ENCODE results near the gene ATP5MK. TPM values are rescaled to one million over a fixed set of nuclear protein-coding genes. Genes with fewer than 3 reads are reported as not detected.
"Not testable (repeated sequence)": the region's sequence is repeated elsewhere in the genome, so short reads cannot be mapped to it uniquely, and the experiment has no call there.

ATP5MK gene
- polyA plus RNA-seq (ENCODE audit: insufficient read length in 3 of 3): 100 to 1,000 TPM; 245 to 260 (median 254) TPM

- DNase-seq (ENCODE audit: low read depth in 3 of 3, low spot score in 2 of 3): peak; percentile 94 to 97 (median 95)
Measured at GRCh38 chr10:103396067-103396788, at the start of gene ATP5MK, which contains the start of gene PDCD11. Gene ATP5MK (minus strand): TSS chr10:103396475. CDS start chr10:103392457, 4,018 bp downstream. Gene PDCD11 (plus strand): TSS chr10:103396626. CDS start chr10:103398427, 1,801 bp downstream.

DNA sequence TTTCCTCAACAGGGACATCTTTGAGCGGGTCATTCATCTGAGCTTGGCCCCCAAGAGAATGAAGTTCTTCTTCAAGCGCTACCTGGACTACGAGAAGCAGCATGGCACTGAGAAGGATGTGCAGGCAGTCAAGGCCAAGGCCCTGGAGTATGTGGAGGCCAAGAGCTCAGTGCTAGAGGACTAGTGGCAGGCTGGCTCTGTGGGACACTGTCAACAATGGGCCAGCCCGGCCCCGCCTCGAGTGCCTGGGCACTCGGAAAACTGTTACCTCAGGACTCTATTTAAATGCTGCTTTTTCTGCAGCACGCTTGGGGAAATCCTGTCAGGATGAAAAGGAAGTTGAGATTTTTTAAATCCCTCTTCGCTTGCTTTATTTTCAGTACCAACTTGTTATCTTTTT, 49.1 kb upstream of the ATP5MK start:
- no peak for DNase-seq (ENCODE audit: low read depth in 3 of 3, low spot score in 2 of 3)

- DNase-seq (ENCODE audit: low read depth in 3 of 3, low spot score in 2 of 3): no peak
Measured at GRCh38 chr10:103444478-103444877, 48.2 kb upstream of the ATP5MK start.

GRCh38 chr10:103443475-103444185, 47.4 kb upstream of the ATP5MK start:
- DNase-seq (ENCODE audit: low read depth in 3 of 3, low spot score in 2 of 3): no peak

DNA sequence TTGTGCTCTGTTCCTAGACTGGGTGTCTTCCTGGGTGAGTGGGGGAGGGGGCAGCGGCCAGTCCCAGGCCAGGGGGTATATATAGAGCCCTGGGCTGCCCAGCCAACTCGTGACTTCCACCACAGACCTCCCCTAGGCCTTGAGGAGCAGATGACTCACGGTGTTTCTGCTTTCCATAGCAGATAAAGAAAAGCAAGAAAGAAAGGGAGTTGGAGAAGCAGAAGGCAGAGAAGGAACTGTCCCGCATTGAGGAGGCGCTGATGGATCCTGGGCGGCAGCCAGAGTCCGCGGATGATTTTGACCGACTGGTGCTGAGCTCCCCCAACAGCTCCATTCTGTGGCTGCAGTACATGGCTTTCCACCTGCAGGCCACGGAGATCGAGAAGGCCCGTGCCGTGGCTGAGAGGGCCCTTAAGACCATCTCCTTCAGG, 45.8 kb upstream of the ATP5MK start:
- no peak for DNase-seq (ENCODE audit: low read depth in 3 of 3, low spot score in 2 of 3)

DNA sequence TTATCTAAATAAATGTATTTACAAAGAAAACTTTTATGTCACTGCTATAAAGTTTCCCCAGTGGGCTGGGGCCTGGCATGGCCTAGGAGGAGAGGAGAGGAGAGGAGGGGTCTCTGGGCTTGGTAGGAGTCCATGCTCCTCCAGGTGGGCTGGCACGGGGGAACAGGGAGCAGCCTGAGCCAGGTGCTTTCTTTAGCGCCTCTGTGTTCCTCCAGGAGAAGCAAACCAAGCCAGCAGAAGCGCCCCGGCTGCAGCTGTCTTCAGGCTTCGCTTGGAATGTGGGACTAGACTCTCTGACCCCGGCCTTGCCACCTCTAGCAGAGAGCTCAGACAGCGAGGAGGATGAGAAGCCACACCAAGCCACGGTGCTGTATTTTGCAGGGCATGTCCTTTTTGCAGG, 45.3 kb upstream of the ATP5MK start:
- no peak for DNase-seq (ENCODE audit: low read depth in 3 of 3, low spot score in 2 of 3)

DNA sequence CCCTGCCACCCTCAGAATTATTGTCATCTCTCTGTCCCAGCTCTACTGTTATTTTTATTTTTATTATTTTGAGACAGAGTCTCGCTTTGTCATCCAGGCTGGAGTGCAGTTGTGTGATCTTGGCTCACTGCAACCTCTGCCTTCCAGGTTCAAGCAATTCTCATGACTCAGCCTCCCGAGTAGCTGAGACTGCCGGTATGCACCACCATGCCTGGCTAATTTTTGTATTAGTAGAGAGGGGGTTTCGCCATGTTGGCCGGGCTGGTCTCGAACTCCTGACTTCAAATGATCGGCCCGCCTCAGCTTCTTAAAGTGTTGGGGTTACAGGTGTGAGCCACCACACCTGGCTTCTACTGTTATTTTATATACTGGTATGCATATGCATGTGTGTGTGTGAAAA, 44.9 kb upstream of the ATP5MK start:
- no peak for DNase-seq (ENCODE audit: low read depth in 3 of 3, low spot score in 2 of 3)

GRCh38 chr10:103440416-103440815, 44.1 kb upstream of the ATP5MK start:
- no peak for DNase-seq (ENCODE audit: low read depth in 3 of 3, low spot score in 2 of 3)

- no peak for DNase-seq (ENCODE audit: low read depth in 3 of 3, low spot score in 2 of 3)
Measured at GRCh38 chr10:103439776-103440175, 43.5 kb upstream of the ATP5MK start.

- no peak for DNase-seq (ENCODE audit: low read depth in 3 of 3, low spot score in 2 of 3)
Measured at GRCh38 chr10:103433858-103434257, 37.6 kb upstream of the ATP5MK start.

GRCh38 chr10:103431902-103432301, 35.6 kb upstream of the ATP5MK start:
- no peak for DNase-seq (ENCODE audit: low read depth in 3 of 3, low spot score in 2 of 3)

- DNase-seq (ENCODE audit: low read depth in 3 of 3, low spot score in 2 of 3): no peak
Measured at GRCh38 chr10:103429647-103430046, 33.4 kb upstream of the ATP5MK start.

DNA sequence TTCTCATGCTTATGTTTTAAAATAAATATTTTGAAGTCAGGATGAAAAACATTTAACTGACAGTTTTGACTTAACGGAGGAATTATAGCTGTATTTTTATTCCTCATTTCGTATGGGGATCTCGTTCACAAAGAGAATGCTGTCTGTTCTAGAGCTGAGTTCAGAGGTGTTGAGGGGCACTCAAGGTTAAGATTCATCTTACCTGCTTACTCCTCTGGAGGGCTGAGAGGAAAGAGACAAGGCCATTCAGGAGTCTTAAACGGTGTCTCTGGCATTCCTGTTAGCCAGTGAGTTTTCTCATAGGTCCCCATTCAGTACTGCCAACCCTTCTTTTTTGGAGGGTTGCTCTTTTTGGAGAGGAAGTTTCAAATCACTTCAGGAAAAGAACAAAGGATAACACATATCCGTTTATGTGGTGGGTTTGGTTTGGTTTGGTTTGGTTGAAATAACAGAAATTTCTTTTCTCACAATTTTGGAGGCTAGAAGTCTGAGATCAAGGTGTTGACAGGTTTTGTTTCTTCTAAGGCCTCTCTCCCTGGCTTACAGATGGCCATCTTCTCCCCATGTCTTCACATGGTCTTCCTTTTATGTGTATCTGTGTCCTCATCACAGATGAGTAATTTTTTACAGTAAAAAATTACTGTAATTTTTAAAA, 32.8 kb upstream of the ATP5MK start:
- no peak for DNase-seq (ENCODE audit: low read depth in 3 of 3, low spot score in 2 of 3)

GRCh38 chr10:103427866-103428265, 31.6 kb upstream of the ATP5MK start:
- DNase-seq (ENCODE audit: low read depth in 3 of 3, low spot score in 2 of 3): no peak

DNA sequence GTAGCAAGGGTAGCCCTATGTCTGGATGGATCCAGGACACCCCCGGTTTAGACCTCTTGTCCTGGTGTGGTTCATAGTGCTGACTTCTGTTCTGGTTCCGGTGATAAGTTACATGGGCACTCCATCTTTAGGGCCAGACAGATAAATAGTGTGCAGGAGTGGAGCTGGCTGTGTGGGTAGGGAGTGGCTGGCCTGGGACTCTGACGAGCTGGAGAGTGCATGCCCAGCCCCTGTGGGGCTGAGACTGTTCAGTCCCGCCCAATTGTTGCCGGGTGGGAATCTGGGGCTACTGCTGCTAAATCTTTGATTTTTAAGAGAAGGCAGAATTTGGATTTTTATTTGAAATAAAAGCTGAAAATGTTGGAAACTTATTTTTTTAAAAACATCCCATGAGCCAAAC, 27.5 kb upstream of the ATP5MK start:
- no peak for DNase-seq (ENCODE audit: low read depth in 3 of 3, low spot score in 2 of 3)

DNA sequence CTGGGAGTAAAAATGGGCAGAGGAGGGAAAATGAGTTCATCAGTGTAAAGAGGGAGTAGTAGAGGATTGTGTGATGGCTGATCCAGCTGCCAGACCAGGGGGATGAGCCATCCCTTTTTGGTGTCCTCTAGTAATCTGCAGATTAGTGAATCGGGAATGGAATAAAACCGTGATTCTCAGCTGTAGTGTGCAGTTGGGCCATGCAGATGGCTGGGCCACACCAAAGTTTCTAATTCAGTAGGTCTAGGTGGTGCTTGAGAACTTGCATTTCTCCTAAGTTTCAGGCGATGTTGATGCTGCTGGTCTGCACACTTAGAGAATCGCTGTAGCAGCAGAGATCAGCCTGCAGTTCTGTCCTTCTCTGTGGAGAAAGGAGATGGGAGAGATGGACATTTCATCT, 22.8 kb upstream of the ATP5MK start:
- DNase-seq (ENCODE audit: low read depth in 3 of 3, low spot score in 2 of 3): no peak

- no peak for DNase-seq (ENCODE audit: low read depth in 3 of 3, low spot score in 2 of 3)
Measured at GRCh38 chr10:103417601-103418000, 21.3 kb upstream of the ATP5MK start.

- DNase-seq (ENCODE audit: low read depth in 3 of 3, low spot score in 2 of 3): not testable (repeated sequence)
Measured at GRCh38 chr10:103417148-103417469, 20.8 kb upstream of the ATP5MK start.

DNA sequence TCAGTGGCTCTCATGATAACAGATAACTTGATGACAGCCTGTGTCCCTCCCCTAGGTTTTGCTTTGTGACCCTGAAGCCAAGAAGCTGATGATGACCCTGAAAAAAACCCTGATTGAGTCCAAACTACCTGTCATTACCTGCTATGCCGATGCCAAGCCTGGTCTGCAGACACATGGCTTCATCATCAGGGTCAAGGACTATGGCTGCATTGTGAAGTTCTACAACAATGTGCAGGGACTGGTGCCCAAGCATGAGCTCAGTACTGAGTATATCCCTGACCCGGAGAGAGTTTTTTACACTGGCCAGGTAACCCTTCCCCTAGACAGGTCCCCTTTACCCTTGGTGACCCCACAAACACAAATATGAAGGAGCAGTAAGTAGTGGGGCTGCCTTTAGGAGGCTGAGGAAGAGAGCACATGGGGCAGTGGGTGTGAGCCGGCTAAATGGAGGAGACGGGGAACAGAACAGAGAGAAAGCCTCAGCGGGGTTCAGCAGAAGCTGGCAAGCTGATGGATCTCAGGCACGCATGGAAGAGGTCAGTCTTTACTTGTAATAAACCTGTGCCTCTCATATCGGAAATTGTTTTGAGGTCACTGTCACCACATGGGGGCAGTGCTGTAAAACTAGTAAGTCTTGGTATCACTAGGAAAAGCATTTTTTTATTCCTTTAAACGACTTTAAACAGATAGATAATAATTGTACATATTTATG, 20.3 kb upstream of the ATP5MK start:
- peak in 2 of 3 donors; percentile 20 to 36 for DNase-seq (ENCODE audit: low read depth in 3 of 3, low spot score in 2 of 3)

GRCh38 chr10:103415581-103415980, 19.3 kb upstream of the ATP5MK start:
- DNase-seq (ENCODE audit: low read depth in 3 of 3, low spot score in 2 of 3): no peak

- DNase-seq (ENCODE audit: low read depth in 3 of 3, low spot score in 2 of 3): no peak
Measured at GRCh38 chr10:103413564-103413963, 17.3 kb upstream of the ATP5MK start.

Data from right renal cortex interstitium (tissue), 3 donors.